Transverse colon (tissue), 4 donors: ENCODE measurements around the gene SDK2. TPM values are rescaled to one million over a fixed set of nuclear protein-coding genes. Genes with fewer than 3 reads are reported as not detected.

Source experiments
- DNase-seq: peaks from one replicate; pipeline ENCODE4 v3.0.0-alpha.2; 2019
- H3K27ac ChIP-seq, 4 donors: fragments of 200-600 bp; sonication (generic); 2 replicates each; pipeline ENCODE4 v1.5.1; 2016 to 2018; ENCODE audit warnings: inconsistent platforms in 4 of 4
- H3K27me3 ChIP-seq: fragments of 200-600 bp; sonication (generic); 2 replicates; pipeline ENCODE4 v1.5.1; 2017; ENCODE audit warnings: inconsistent platforms
- H3K36me3 ChIP-seq, 4 donors: fragments of 200-600 bp; sonication (generic); 2 replicates each; pipeline ENCODE4 v1.5.1; 2017 to 2019; ENCODE audit warnings: inconsistent platforms in 4 of 4
- H3K4me1 ChIP-seq, 4 donors: fragments of 200-600 bp; sonication (generic); 2 replicates each; pipeline ENCODE4 v1.5.1; 2017 to 2020; ENCODE audit warnings: inconsistent platforms in 4 of 4
- H3K4me3 ChIP-seq, 4 donors: fragments of 200-600 bp; sonication (generic); 1 replicate in 1 of 4; 2 replicates in 3 of 4; pipeline versions ENCODE4 v1.5.1 to v1.6.1; 2017 to 2019; ENCODE audit warnings: inconsistent platforms in 4 of 4
- H3K9me3 ChIP-seq, 2 donors: fragments of 200-600 bp; sonication (generic); 2 replicates each; pipeline ENCODE4 v1.5.1; 2017 to 2019; ENCODE audit warnings: inconsistent platforms in 2 of 2
- CTCF ChIP-seq, 5 experiments: fragments of 200-600 bp in 3 of 5; fragments of 450-650 bp in 2 of 5; sonication (generic) in 3 of 5; IDR thresholded peaks; 1 replicate in 2 of 5; 2 replicates in 3 of 5; pipeline ENCODE4 v1.5.1; 2016 to 2017; ENCODE audit warnings: antibody characterized with exemption in 5 of 5, inconsistent platforms in 3 of 5, mild to moderate bottlenecking in 2 of 5, moderate library complexity in 1 of 5
- EP300 ChIP-seq: sonication (generic); formaldehyde crosslinking; IDR thresholded peaks from one replicate; pipeline ENCODE4 v1.6.1; 2017; ENCODE audit warnings: antibody characterized with exemption, low read depth
- POLR2A ChIP-seq: fragments of 450-650 bp; IDR thresholded peaks from one replicate; pipeline ENCODE4 v1.6.1; 2016; ENCODE audit warnings: antibody characterized with exemption, mild to moderate bottlenecking, moderate library complexity
- POLR2AphosphoS5 ChIP-seq, 3 donors: sonication (generic); formaldehyde crosslinking; IDR thresholded peaks; one replicate each; pipeline ENCODE4 v1.6.1; 2016; ENCODE audit warnings: antibody characterized with exemption in 3 of 3
- WGBS, 2 donors: methylation state at CpG; one replicate each; pipeline ENCODE4 v1.1.5; 2018; ENCODE audit warnings: low coverage in 1 of 2; 5-methylcytosine and 5-hydroxymethylcytosine counted together
- in situ Hi-C, 4 donors: fragments of 200-750 bp; cut with MboI; loops; one replicate each; pipeline versions ENCODE4 v1.15.0 to v1.15.1; 2017; ENCODE audit warnings: low sequenced_read_pairs in 3 of 4, low pct_ligation_motif_present in 1 of 4, low pct_unique_long_range_greater_than_20kb in 1 of 4
- intact Hi-C: fragments of 100-400 bp; cut with DNase I; formaldehyde crosslinking; loops from one replicate; pipeline ENCODE4 v1.15.1; 2023; ENCODE audit warnings: low total_unique reads
- total RNA-seq, 4 donors: library from RNA; depleted of rRNA; stranded (reverse); fragments of >200 nt; gene quantifications; one replicate each; pipeline ENCODE4 v1.1.0, GENCODE V29; 2016

SDK2 gene
- total RNA-seq, 4 donors from 2014 or later = 2.6 to 9.8 (median 3.4) TPM

- no peak for TF ChIP-seq POLR2AphosphoS5 (IDR thresholded peaks at IDR 0.05)
- TF ChIP-seq CTCF (IDR thresholded peaks at IDR 0.05) = no peak
- TF ChIP-seq EP300 = no peak
- TF ChIP-seq POLR2A = no peak
- Histone ChIP-seq H3K4me3 (no peak overlapping the region), H3K27ac (peak overlapping the region; percentile 53 to 63 (median 55)), H3K36me3 (no peaks in the 10 kb centered on the region), H3K9me3 (no peaks in the 10 kb centered on the region), H3K4me1 (peaks cover 22 to 72% (median 42%) of the 10 kb centered on the region in 4 donors), H3K27me3 (no peaks in the 10 kb centered on the region)
- DNase-seq = no peak
- in situ Hi-C loops = no loop called here
- intact Hi-C loops = no loop called here
- 53 to 66% methylated on average over 6 to 15 of the region's 15 CpGs for WGBS, 2 donors
Measured at GRCh38 chr17:73297934-73298861, 346.0 kb downstream of the SDK2 start.

- Histone ChIP-seq H3K27me3 (no peaks in the 10 kb centered on the region), H3K36me3 (no peaks in the 10 kb centered on the region), H3K27ac (peak overlapping the region; percentile 83 to 90 (median 86)), H3K4me3 (no peak overlapping the region), H3K9me3 (no peaks in the 10 kb centered on the region), H3K4me1 (peaks cover 54 to 82% (median 65%) of the 10 kb centered on the region in 4 donors)
- TF ChIP-seq POLR2AphosphoS5 (IDR thresholded peaks at IDR 0.05) (peak in 2 of 3 donors; percentile 30 to 43), CTCF (IDR thresholded peaks at IDR 0.05) (no peak), EP300 (no peak), POLR2A (no peak)
- 68 to 80% methylated on average over 1 to 9 of the region's 9 CpGs for WGBS, 2 donors
- intact Hi-C loops (no loop called here), in situ Hi-C loops (no loop called here)
- DNase-seq = peak; percentile 51
Measured at GRCh38 chr17:73293480-73293911, 350.7 kb downstream of the SDK2 start.

- TF ChIP-seq CTCF (IDR thresholded peaks at IDR 0.05) (no peak), POLR2AphosphoS5 (IDR thresholded peaks at IDR 0.05) (no peak), EP300 (no peak), POLR2A (no peak)
Measured at GRCh38 chr17:73293031-73293430, 351.2 kb downstream of the SDK2 start.

GRCh38 chr17:73292031-73292531 lies 352.2 kb downstream of the SDK2 start:
- H3K4me1 ChIP-seq = peaks cover 64 to 90% (median 68%) of the 10 kb centered on the region in 4 donors
- 40 to 80% methylated on average over 1 to 12 of the region's 12 CpGs for WGBS, 2 donors
- H3K27ac ChIP-seq = peak overlapping the region; percentile 83 to 90 (median 86)
- intact Hi-C loops = no loop called here
- H3K36me3 ChIP-seq = no peaks in the 10 kb centered on the region
- no peak for DNase-seq
- TF ChIP-seq EP300 (no peak), POLR2AphosphoS5 (IDR thresholded peaks at IDR 0.05) (peak in 1 of 3 donors; percentile 5)
- no peak overlapping the region for H3K4me3 ChIP-seq
- in situ Hi-C loops = no loop called here
- no peaks in the 10 kb centered on the region for H3K9me3 ChIP-seq
- H3K27me3 ChIP-seq = no peaks in the 10 kb centered on the region

More at GRCh38 chr17:73293031-73293430, 351.2 kb downstream of the SDK2 start:
- Histone ChIP-seq H3K4me3 (no peak overlapping the region), H3K27ac (peak overlapping the region; percentile 83 to 90 (median 86)), H3K9me3 (no peaks in the 10 kb centered on the region), H3K4me1 (peaks cover 58 to 82% (median 65%) of the 10 kb centered on the region in 4 donors), H3K27me3 (no peaks in the 10 kb centered on the region), H3K36me3 (no peaks in the 10 kb centered on the region)
- in situ Hi-C loops (no loop called here), intact Hi-C loops (no loop called here)
- WGBS, 2 donors = 75 to 86% methylated on average over 3 to 11 of the region's 11 CpGs
- no peak for DNase-seq
